H1 (cell line): Measurements from ENCODE around the gene KCNAB2. TPM values are rescaled to one million over a fixed set of nuclear protein-coding genes. Genes with fewer than 3 reads are reported as not detected.

Source experiments
- CTCF ChIA-PET: fragments of 300-600 bp; sonication (Branson Sonifier 250); formaldehyde crosslinking; loops from one replicate; lab custom pipeline; 2021; ENCODE audit not compliant: partially characterized antibody; lab: Charles Lee
- POLR2A ChIA-PET: fragments of 300-600 bp; sonication (Branson Sonifier 250); formaldehyde crosslinking; loops from one replicate; lab custom pipeline; 2021; ENCODE audit warnings: inconsistent platforms; ENCODE audit not compliant: partially characterized antibody; lab: Charles Lee
- DNase-seq, 2 experiments: peaks; one replicate each; pipeline versions ENCODE4 v3.0.0 to v3.0.0-alpha.2; 2010 to 2022; ENCODE audit warnings: low spot score in 2 of 2, low read depth in 1 of 2, mixed read lengths in 1 of 2
- FAIRE-seq: peaks from 2 replicates; lab custom pipeline; 2011; peaks lifted over from hg19 to GRCh38; lab: Jason Lieb, UNC
- H2AFZ ChIP-seq: 2 replicates; pipeline ENCODE4 v1.8.1; 2012; ENCODE audit warnings: low read length, inconsistent platforms
- H2AK5ac ChIP-seq: 2 replicates; pipeline ENCODE4 v1.6.1; 2013; ENCODE audit warnings: low read depth, low read length
- H2BK120ac ChIP-seq: replicated peaks from 2 replicates; pipeline ENCODE3; 2013; ENCODE audit warnings: low read depth, low read length, inconsistent platforms
- H2BK12ac ChIP-seq: 2 replicates; pipeline ENCODE4 v1.6.1; 2013; ENCODE audit warnings: low read depth, low read length
- H2BK15ac ChIP-seq: 2 replicates; pipeline ENCODE4 v1.6.1; 2013; ENCODE audit warnings: low read length
- H2BK20ac ChIP-seq: 2 replicates; pipeline ENCODE4 v1.6.1; 2013; ENCODE audit warnings: low read length
- H2BK5ac ChIP-seq: 2 replicates; pipeline ENCODE4 v1.6.1; 2013; ENCODE audit warnings: low read depth, low read length
- H3K14ac ChIP-seq: 2 replicates; pipeline ENCODE4 v1.6.1; 2013; ENCODE audit warnings: inconsistent platforms; ENCODE audit not compliant: insufficient read length
- H3K18ac ChIP-seq: 2 replicates; pipeline ENCODE4 v1.6.1; 2013; ENCODE audit warnings: low read length; ENCODE audit errors: extremely low read depth
- H3K23ac ChIP-seq: 2 replicates; pipeline ENCODE4 v1.6.1; 2013; ENCODE audit warnings: inconsistent platforms; ENCODE audit not compliant: insufficient read length
- H3K23me2 ChIP-seq: 2 replicates; pipeline ENCODE4 v1.6.1; 2013; ENCODE audit warnings: low read depth, low read length
- H3K27ac ChIP-seq: 2 replicates; pipeline ENCODE4 v1.6.1; 2011; ENCODE audit warnings: low read depth, low read length, inconsistent platforms
- H3K27me3 ChIP-seq, 4 experiments: replicated peaks in 1 of 4; 1 replicate in 1 of 4; 2 replicates in 3 of 4; pipeline versions ENCODE4 v1.6.1 to v1.8.1; 2011 to 2013; ENCODE audit warnings: low read length in 3 of 4, mild to moderate bottlenecking in 3 of 4, inconsistent platforms in 2 of 4, mixed read lengths in 2 of 4, moderate library complexity in 1 of 4; ENCODE audit not compliant: control insufficient read depth in 3 of 4, insufficient read depth in 3 of 4; ENCODE audit errors: extremely low read depth in 1 of 4
- H3K36me3 ChIP-seq, 4 experiments: 2 replicates each; pipeline versions ENCODE4 v1.6.1 to v1.8.1; 2011 to 2013; ENCODE audit warnings: mild to moderate bottlenecking in 4 of 4, low read length in 3 of 4, moderate library complexity in 2 of 4, control low read depth in 1 of 4, inconsistent platforms in 1 of 4; ENCODE audit not compliant: insufficient read depth in 4 of 4, control insufficient read depth in 2 of 4
- H3K4ac ChIP-seq: replicated peaks from 2 replicates; pipeline ENCODE3; 2013; ENCODE audit warnings: low read length, low read depth, mixed read lengths, inconsistent platforms; ENCODE audit not compliant: insufficient read length
- H3K4me1 ChIP-seq, 4 experiments: replicated peaks in 1 of 4; 1 replicate in 1 of 4; 2 replicates in 3 of 4; pipeline versions ENCODE4 v1.6.1 to v1.8.1; 2011 to 2013; ENCODE audit warnings: low read length in 3 of 4, inconsistent platforms in 2 of 4, mixed read lengths in 1 of 4; ENCODE audit not compliant: insufficient read depth in 4 of 4, control insufficient read depth in 3 of 4
- H3K4me2 ChIP-seq, 2 experiments: 2 replicates each; pipeline versions ENCODE4 v1.6.1 to v1.8.1; 2011 to 2013; ENCODE audit warnings: low read depth in 2 of 2, low read length in 2 of 2, control low read depth in 1 of 2, inconsistent platforms in 1 of 2, mild to moderate bottlenecking in 1 of 2; ENCODE audit not compliant: insufficient read depth in 1 of 2
- H3K4me3 ChIP-seq, 4 experiments: fragments of 200-600, 300-600 bp in 1 of 4; sonication (generic), shearing (Covaris generic), sonication (Bioruptor Twin) in 1 of 4; 2 replicates each; pipeline versions ENCODE4 v1.5.1 to v1.8.1; 2011 to 2016; ENCODE audit warnings: low read length in 4 of 4, low read depth in 3 of 4, control low read depth in 2 of 4, inconsistent platforms in 2 of 4, mild to moderate bottlenecking in 2 of 4, mixed read lengths in 1 of 4, moderate library complexity in 1 of 4; ENCODE audit not compliant: insufficient read depth in 2 of 4; ENCODE audit errors: extremely low read depth in 1 of 4
- H3K56ac ChIP-seq: replicated peaks from 2 replicates; pipeline ENCODE3; 2013; ENCODE audit warnings: low read depth, mild to moderate bottlenecking, mixed read lengths, low read length, inconsistent platforms; ENCODE audit not compliant: insufficient read length
- H3K79me1 ChIP-seq: 2 replicates; pipeline ENCODE4 v1.6.1; 2013; ENCODE audit warnings: low read depth, low read length, control low read depth
- H3K79me2 ChIP-seq, 2 experiments: 2 replicates each; pipeline versions ENCODE4 v1.6.1 to v1.8.1; 2012 to 2013; ENCODE audit warnings: low read length in 2 of 2, mild to moderate bottlenecking in 2 of 2, inconsistent platforms in 1 of 2; ENCODE audit not compliant: insufficient read depth in 2 of 2, control insufficient read depth in 1 of 2
- H3K9ac ChIP-seq, 4 experiments: replicated peaks in 1 of 4; 1 replicate in 1 of 4; 2 replicates in 3 of 4; pipeline versions ENCODE4 v1.6.1 to v1.8.1; 2011 to 2013; ENCODE audit warnings: low read depth in 3 of 4, low read length in 3 of 4, control low read depth in 2 of 4, mild to moderate bottlenecking in 2 of 4, moderate library complexity in 2 of 4, inconsistent platforms in 1 of 4; ENCODE audit errors: extremely low read depth in 1 of 4
- H3K9me3 ChIP-seq, 2 experiments: 2 replicates each; pipeline versions ENCODE4 v1.6.1 to v1.8.1; 2012 to 2013; ENCODE audit warnings: mild to moderate bottlenecking in 2 of 2, moderate library complexity in 2 of 2, control low read depth in 1 of 2, inconsistent platforms in 1 of 2, low read depth in 1 of 2, low read length in 1 of 2, mixed read lengths in 1 of 2; ENCODE audit not compliant: insufficient read depth in 2 of 2
- H4K20me1 ChIP-seq, 2 experiments: replicated peaks in 1 of 2; 2 replicates each; pipeline versions ENCODE3 to v1.8.1; 2011 to 2013; ENCODE audit warnings: inconsistent platforms in 2 of 2, low read length in 2 of 2, mild to moderate bottlenecking in 1 of 2; ENCODE audit not compliant: insufficient read depth in 2 of 2, control insufficient read depth in 1 of 2
- H4K5ac ChIP-seq: 2 replicates; pipeline ENCODE4 v1.6.1; 2013; ENCODE audit warnings: low read length, low read depth, mixed read lengths, inconsistent platforms; ENCODE audit not compliant: insufficient read length
- H4K8ac ChIP-seq: 2 replicates; pipeline ENCODE4 v1.8.0; 2013; ENCODE audit warnings: mild to moderate bottlenecking, moderate library complexity, low read length, inconsistent platforms; ENCODE audit not compliant: insufficient read depth; ENCODE audit errors: extremely low read depth
- H4K91ac ChIP-seq: replicated peaks from 2 replicates; pipeline ENCODE3; 2013; ENCODE audit warnings: low read length, mixed read lengths, inconsistent platforms; ENCODE audit not compliant: insufficient read length
- ATF3 ChIP-seq: IDR thresholded peaks from 2 replicates; pipeline ENCODE4 v1.6.1; 2011; ENCODE audit warnings: low read depth, mild to moderate bottlenecking, low read length; ENCODE audit not compliant: insufficient read depth
- FOSL1 ChIP-seq: IDR thresholded peaks from 2 replicates; pipeline ENCODE4 v1.6.1; 2011; ENCODE audit warnings: mild to moderate bottlenecking, low read depth, low read length, moderate library complexity; ENCODE audit not compliant: insufficient read depth
- GABPA ChIP-seq: IDR thresholded peaks from 2 replicates; pipeline ENCODE4 v1.6.1; 2011; ENCODE audit warnings: mild to moderate bottlenecking, low read length, moderate library complexity, borderline replicate concordance; ENCODE audit not compliant: insufficient read depth
- POU5F1 ChIP-seq: IDR thresholded peaks from 2 replicates; pipeline ENCODE4 v1.6.1; 2011; ENCODE audit warnings: low read depth, mild to moderate bottlenecking, low read length, moderate library complexity
- WGBS, 2 experiments: shearing (Covaris generic) in 1 of 2; methylation state at CpG; one replicate each; pipeline versions ENCODE4 v1.1.6 to v1.1.7; 2013 to 2015; ENCODE audit warnings: low lambda C conversion rate in 2 of 2, mixed read lengths in 2 of 2, inconsistent platforms in 1 of 2, low coverage in 1 of 2, missing lambda C conversion rate in 1 of 2; ENCODE audit not compliant: insufficient replicate concordance in 2 of 2, insufficient coverage in 1 of 2, insufficient read length in 1 of 2; ENCODE audit errors: extremely low coverage in 1 of 2, missing lambda C conversion rate in 1 of 2; 5-methylcytosine and 5-hydroxymethylcytosine counted together
- polyA plus RNA-seq, 7 experiments: library from polyadenylated mRNA; depleted of rRNA in 3 of 7; stranded (reverse) in 5 of 7; unstranded in 2 of 7; fragments of >200 nt in 5 of 7; fragments of 200-250 nt in 2 of 7; gene quantifications; 1 replicate in 5 of 7; 2 replicates in 1 of 7; 4 replicates in 1 of 7; pipeline versions ENCODE4 v1.2.1 to v1.2.3, GENCODE V29; 2011 to 2013; ENCODE audit warnings: missing spikeins in 2 of 7, mixed read lengths in 2 of 7
- total RNA-seq: library from RNA; stranded (reverse); fragmentation: NEBNext Ultra II Directional; extraction: Animal tissue kit (Norgen Biotek cat#: 25700); gene quantifications from 2 replicates; pipeline ENCODE4 v1.2.1, GENCODE V29; 2021

Gene KCNAB2
- total and polyA plus RNA-seq, 2 of the 8 experiments (the other 6 are each of a cell fraction or from before 2014, with no cell fraction given): 4.5 to 7.0 TPM

GRCh38 chr1:6008084-6008415, 37.6 kb upstream of the KCNAB2 start:
- H2BK20ac ChIP-seq: no peak overlapping the region
- no peak overlapping the region for H3K4ac ChIP-seq
- H3K4me1 ChIP-seq: peaks cover 0 to 3% (median 1%) of the 10 kb centered on the region in 4 experiments; a peak in 3 of 7 replicates
- ChIA-PET POLR2A (interaction anchor here (1.2 kb wide), 1 partner anchor 26 kb away, joined by 4 read pairs; no protein-coding TSS in a partner anchor), CTCF (interaction anchor here (0.8 to 1.5 kb wide), 2 partner anchors 45 to 175 kb away, joined by 3 to 4 read pairs; no protein-coding TSS in a partner anchor)
- H3K27ac ChIP-seq: no peak overlapping the region
- no peaks in the 10 kb centered on the region for H3K27me3 ChIP-seq
- no peak overlapping the region for H2BK12ac ChIP-seq
- no peak overlapping the region for H2AFZ ChIP-seq
- DNase-seq: no peak
- H3K36me3 ChIP-seq: no peaks in the 10 kb centered on the region
- no peak overlapping the region for H2BK15ac ChIP-seq
- no peaks in the 10 kb centered on the region for H3K79me2 ChIP-seq
- H4K91ac ChIP-seq: no peak overlapping the region
- H3K23me2 ChIP-seq: peaks cover 4% of the 10 kb centered on the region; the same call in 1 of the 2 replicates
- no peak overlapping the region for H3K14ac ChIP-seq
- WGBS, 2 experiments: 94% methylated on average over 9 of the region's 11 CpGs; no CpG with 5 or more reads in 1 of the 2 experiments
- no peak overlapping the region; the same call in 1 of the 2 replicates for H3K18ac ChIP-seq
- no peak overlapping the region for H3K4me3 ChIP-seq
- no peak overlapping the region for H3K4me2 ChIP-seq
- no peaks in the 10 kb centered on the region for H3K79me1 ChIP-seq
- H4K5ac ChIP-seq: no peak overlapping the region
- no peak for FAIRE-seq
- peaks cover 0 to 5% of the 10 kb centered on the region in 2 experiments for H4K20me1 ChIP-seq
- no peak overlapping the region for H2BK5ac ChIP-seq
- H4K8ac ChIP-seq: no peak overlapping the region
- no peak for TF ChIP-seq ATF3
- no peak for TF ChIP-seq POU5F1
- no peak for TF ChIP-seq GABPA
- TF ChIP-seq FOSL1: no peak
- H3K9ac ChIP-seq: no peak overlapping the region
- H3K56ac ChIP-seq: no peak overlapping the region
- H2BK120ac ChIP-seq: no peak overlapping the region
- no peak overlapping the region for H2AK5ac ChIP-seq
- no peaks in the 10 kb centered on the region for H3K9me3 ChIP-seq
- H3K23ac ChIP-seq: no peak overlapping the region
